K562 (cell line): ENCODE results near the gene DHRS13.
A peak's percentile ranks its signal among the peaks of the same experiment; 100 is the strongest.
"Not testable (repeated sequence)": the region's sequence is repeated elsewhere in the genome, so short reads cannot be mapped to it uniquely, and the experiment has no call there.

Experiments
- CHD2 ChIP-seq: IDR thresholded peaks from 2 replicates; pipeline ENCODE4 v1.6.1; 2011; ENCODE audit warnings: low read depth, low read length
- ELK1 ChIP-seq: sonication (generic); formaldehyde crosslinking; IDR thresholded peaks from 2 replicates; pipeline ENCODE4 v1.8.1; 2022; ENCODE audit warnings: missing genetic modification reagents
- EP300 ChIP-seq: IDR thresholded peaks from 2 replicates; pipeline ENCODE4 v1.6.1; 2012; ENCODE audit warnings: low read length, improper control_type of control experiment
- FOS ChIP-seq: IDR thresholded peaks from 3 replicates; pipeline ENCODE4 v1.6.1; 2011; ENCODE audit not compliant: insufficient read length; ENCODE audit errors: extremely low read depth
- SMARCA4 ChIP-seq: fragments of 450-650 bp; IDR thresholded peaks from 2 replicates; pipeline ENCODE4 v1.6.1; 2016
- TEAD4 ChIP-seq, 2 experiments: sonication (generic) in 1 of 2; formaldehyde crosslinking in 1 of 2; IDR thresholded peaks; 2 replicates each; pipeline versions ENCODE4 v1.6.1 to v1.8.0; 2012 to 2022; ENCODE audit warnings: borderline replicate concordance in 1 of 2, inconsistent platforms in 1 of 2, low read length in 1 of 2, mild to moderate bottlenecking in 1 of 2, missing genetic modification reagents in 1 of 2
- TRIM28 ChIP-seq: fragments of 450-650 bp; IDR thresholded peaks from 2 replicates; pipeline ENCODE4 v1.6.1; 2017
- ZNF449 ChIP-seq: fragments of 250-450 bp; sonication (Bioruptor Pico); IDR thresholded peaks from 2 replicates; pipeline ENCODE4 v1.8.0; 2022; ENCODE audit warnings: moderate library complexity, mild to moderate bottlenecking, inconsistent platforms
- ZNF75A ChIP-seq: fragments of 450-650 bp; formaldehyde crosslinking; IDR thresholded peaks from 2 replicates; pipeline ENCODE4 v1.4.0; 2020; ENCODE audit warnings: mild to moderate bottlenecking
- TF ChIP-seq, protein P1 (sequence below), 2 experiments: fragments of 450-650 bp; IDR thresholded peaks; 2 replicates each; pipeline ENCODE4 v1.6.1; 2018; ENCODE audit warnings: mild to moderate bottlenecking in 2 of 2, low read depth in 1 of 2; ENCODE audit not compliant: partially characterized antibody in 2 of 2
- TF ChIP-seq, protein P2 (sequence below), 3 experiments: IDR thresholded peaks in 2 of 3; conservative IDR thresholded peaks in 1 of 3; 2 replicates each; pipeline ENCODE4 v1.5.1; 2011 to 2012; ENCODE audit warnings: low read length in 3 of 3, mild to moderate bottlenecking in 3 of 3, control low read depth in 2 of 3, improper control_type of control experiment in 1 of 3, inconsistent platforms in 1 of 3, low read depth in 1 of 3, mixed read lengths in 1 of 3, moderate library complexity in 1 of 3; ENCODE audit not compliant: insufficient read depth in 2 of 3
- TF ChIP-seq, protein P3 (sequence below): fragments of 450-650 bp; IDR thresholded peaks from 2 replicates; pipeline ENCODE4 v1.6.1; 2016

DNA sequence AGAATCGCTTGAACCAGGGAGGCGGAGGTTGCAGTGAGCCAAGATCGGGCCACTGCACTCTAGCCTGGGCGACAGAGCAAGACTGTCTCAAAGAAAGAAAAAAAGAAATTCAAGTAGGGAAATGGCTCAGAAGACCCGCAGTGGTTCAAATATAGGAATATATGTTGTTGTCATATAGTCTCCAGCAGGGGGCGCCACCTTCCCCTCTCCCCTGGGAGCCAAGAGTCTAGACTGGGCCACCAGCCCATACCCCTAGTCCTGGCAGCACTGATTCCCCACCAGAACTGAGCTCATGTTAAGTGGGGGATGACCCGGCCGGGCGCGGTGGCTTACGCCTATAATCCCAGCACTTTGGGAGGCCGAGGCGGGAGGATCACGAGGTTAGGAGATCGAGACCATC, 54.2 kb downstream of the DHRS13 start:
- TF ChIP-seq, protein P1, sequence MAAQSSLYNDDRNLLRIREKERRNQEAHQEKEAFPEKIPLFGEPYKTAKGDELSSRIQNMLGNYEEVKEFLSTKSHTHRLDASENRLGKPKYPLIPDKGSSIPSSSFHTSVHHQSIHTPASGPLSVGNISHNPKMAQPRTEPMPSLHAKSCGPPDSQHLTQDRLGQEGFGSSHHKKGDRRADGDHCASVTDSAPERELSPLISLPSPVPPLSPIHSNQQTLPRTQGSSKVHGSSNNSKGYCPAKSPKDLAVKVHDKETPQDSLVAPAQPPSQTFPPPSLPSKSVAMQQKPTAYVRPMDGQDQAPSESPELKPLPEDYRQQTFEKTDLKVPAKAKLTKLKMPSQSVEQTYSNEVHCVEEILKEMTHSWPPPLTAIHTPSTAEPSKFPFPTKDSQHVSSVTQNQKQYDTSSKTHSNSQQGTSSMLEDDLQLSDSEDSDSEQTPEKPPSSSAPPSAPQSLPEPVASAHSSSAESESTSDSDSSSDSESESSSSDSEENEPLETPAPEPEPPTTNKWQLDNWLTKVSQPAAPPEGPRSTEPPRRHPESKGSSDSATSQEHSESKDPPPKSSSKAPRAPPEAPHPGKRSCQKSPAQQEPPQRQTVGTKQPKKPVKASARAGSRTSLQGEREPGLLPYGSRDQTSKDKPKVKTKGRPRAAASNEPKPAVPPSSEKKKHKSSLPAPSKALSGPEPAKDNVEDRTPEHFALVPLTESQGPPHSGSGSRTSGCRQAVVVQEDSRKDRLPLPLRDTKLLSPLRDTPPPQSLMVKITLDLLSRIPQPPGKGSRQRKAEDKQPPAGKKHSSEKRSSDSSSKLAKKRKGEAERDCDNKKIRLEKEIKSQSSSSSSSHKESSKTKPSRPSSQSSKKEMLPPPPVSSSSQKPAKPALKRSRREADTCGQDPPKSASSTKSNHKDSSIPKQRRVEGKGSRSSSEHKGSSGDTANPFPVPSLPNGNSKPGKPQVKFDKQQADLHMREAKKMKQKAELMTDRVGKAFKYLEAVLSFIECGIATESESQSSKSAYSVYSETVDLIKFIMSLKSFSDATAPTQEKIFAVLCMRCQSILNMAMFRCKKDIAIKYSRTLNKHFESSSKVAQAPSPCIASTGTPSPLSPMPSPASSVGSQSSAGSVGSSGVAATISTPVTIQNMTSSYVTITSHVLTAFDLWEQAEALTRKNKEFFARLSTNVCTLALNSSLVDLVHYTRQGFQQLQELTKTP (IDR thresholded peaks at IDR 0.05; ENCODE audit: low read depth in 1 of 2, partially characterized antibody in 2 of 2) = peak in 1 of 2 experiments; percentile 18
- TF ChIP-seq SMARCA4; ELK1 (CRISPR knock-in tag); CHD2; FOS; ZNF75A (CRISPR knock-in tag); TRIM28; ZNF449 (CRISPR knock-in tag); EP300; TEAD4 (IDR thresholded peaks at IDR 0.05; ENCODE audit: low read length); TEAD4 (CRISPR knock-in tag; IDR thresholded peaks at IDR 0.05; ENCODE audit: borderline replicate concordance): not testable (repeated sequence)
- TF ChIP-seq, protein P2, sequence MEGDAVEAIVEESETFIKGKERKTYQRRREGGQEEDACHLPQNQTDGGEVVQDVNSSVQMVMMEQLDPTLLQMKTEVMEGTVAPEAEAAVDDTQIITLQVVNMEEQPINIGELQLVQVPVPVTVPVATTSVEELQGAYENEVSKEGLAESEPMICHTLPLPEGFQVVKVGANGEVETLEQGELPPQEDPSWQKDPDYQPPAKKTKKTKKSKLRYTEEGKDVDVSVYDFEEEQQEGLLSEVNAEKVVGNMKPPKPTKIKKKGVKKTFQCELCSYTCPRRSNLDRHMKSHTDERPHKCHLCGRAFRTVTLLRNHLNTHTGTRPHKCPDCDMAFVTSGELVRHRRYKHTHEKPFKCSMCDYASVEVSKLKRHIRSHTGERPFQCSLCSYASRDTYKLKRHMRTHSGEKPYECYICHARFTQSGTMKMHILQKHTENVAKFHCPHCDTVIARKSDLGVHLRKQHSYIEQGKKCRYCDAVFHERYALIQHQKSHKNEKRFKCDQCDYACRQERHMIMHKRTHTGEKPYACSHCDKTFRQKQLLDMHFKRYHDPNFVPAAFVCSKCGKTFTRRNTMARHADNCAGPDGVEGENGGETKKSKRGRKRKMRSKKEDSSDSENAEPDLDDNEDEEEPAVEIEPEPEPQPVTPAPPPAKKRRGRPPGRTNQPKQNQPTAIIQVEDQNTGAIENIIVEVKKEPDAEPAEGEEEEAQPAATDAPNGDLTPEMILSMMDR (IDR thresholded peaks at IDR 0.05 in 2 of 3, conservative IDR thresholded peaks at IDR 0.05 in 1 of 3; ENCODE audit: insufficient read depth in 2 of 3, low read depth in 1 of 3, low read length in 3 of 3) = peak; percentile 59 to 75 (median 66)
- TF ChIP-seq, protein P3, sequence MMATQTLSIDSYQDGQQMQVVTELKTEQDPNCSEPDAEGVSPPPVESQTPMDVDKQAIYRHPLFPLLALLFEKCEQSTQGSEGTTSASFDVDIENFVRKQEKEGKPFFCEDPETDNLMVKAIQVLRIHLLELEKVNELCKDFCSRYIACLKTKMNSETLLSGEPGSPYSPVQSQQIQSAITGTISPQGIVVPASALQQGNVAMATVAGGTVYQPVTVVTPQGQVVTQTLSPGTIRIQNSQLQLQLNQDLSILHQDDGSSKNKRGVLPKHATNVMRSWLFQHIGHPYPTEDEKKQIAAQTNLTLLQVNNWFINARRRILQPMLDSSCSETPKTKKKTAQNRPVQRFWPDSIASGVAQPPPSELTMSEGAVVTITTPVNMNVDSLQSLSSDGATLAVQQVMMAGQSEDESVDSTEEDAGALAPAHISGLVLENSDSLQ = not testable (repeated sequence)
